HepG2 (cell line): ENCODE data around the gene BCAS1. TPM values are rescaled to one million over a fixed set of nuclear protein-coding genes. Genes with fewer than 3 reads are reported as not detected.

Experiments
- ATF7 ChIP-seq, 2 experiments: fragments of 450-650 bp in 1 of 2; sonication (generic) in 1 of 2; formaldehyde crosslinking in 1 of 2; IDR thresholded peaks; 2 replicates each; pipeline versions ENCODE4 v1.4.0 to v1.6.1; 2016 to 2020; ENCODE audit warnings: antibody characterized with exemption in 1 of 2, mild to moderate bottlenecking in 1 of 2, missing genetic modification reagents in 1 of 2
- CERS6 ChIP-seq: sonication (generic); formaldehyde crosslinking; IDR thresholded peaks from 2 replicates; pipeline ENCODE4 v1.5.0; 2020; ENCODE audit warnings: missing genetic modification reagents
- FOXA3 ChIP-seq: IDR thresholded peaks from 2 replicates; pipeline ENCODE4 v1.6.1; 2016; ENCODE audit warnings: missing genetic modification reagents, missing compliant biosample characterization
- GABPA ChIP-seq, 2 experiments: IDR thresholded peaks; 2 replicates each; pipeline ENCODE4 v1.6.1; 2011 to 2016; ENCODE audit warnings: low read depth in 2 of 2, low read length in 1 of 2, missing biosample characterization in 1 of 2, missing genetic modification characterization in 1 of 2
- GLI4 ChIP-seq: sonication (generic); formaldehyde crosslinking; IDR thresholded peaks from 2 replicates; pipeline ENCODE4 v1.5.1; 2020; ENCODE audit warnings: missing genetic modification reagents, mild to moderate bottlenecking, moderate library complexity, borderline replicate concordance
- MAF1 ChIP-seq: sonication (generic); formaldehyde crosslinking; IDR thresholded peaks from 2 replicates; pipeline ENCODE4 v1.5.0; 2020; ENCODE audit warnings: missing genetic modification reagents, borderline replicate concordance
- NONO ChIP-seq, 2 experiments: fragments of 450-650 bp in 1 of 2; sonication (generic) in 1 of 2; formaldehyde crosslinking in 1 of 2; IDR thresholded peaks in 1 of 2; conservative IDR thresholded peaks in 1 of 2; 2 replicates each; pipeline versions ENCODE4 v1.6.1 to v1.8.0; 2017 to 2022; ENCODE audit warnings: mild to moderate bottlenecking in 1 of 2, missing genetic modification reagents in 1 of 2, moderate library complexity in 1 of 2
- NR2C2 ChIP-seq: sonication (generic); formaldehyde crosslinking; IDR thresholded peaks from 2 replicates; pipeline ENCODE4 v1.4.0; 2020; ENCODE audit warnings: missing genetic modification reagents, mild to moderate bottlenecking, moderate library complexity, borderline replicate concordance
- PHF8 ChIP-seq: sonication (generic); formaldehyde crosslinking; IDR thresholded peaks from 2 replicates; pipeline ENCODE4 v1.5.0; 2020; ENCODE audit warnings: missing genetic modification reagents
- RERE ChIP-seq: IDR thresholded peaks from 2 replicates; pipeline ENCODE4 v1.6.1; 2016; ENCODE audit warnings: low read depth, missing genetic modification reagents, missing compliant biosample characterization
- SIX4 ChIP-seq: sonication (generic); formaldehyde crosslinking; IDR thresholded peaks from 2 replicates; pipeline ENCODE4 v1.4.0; 2020; ENCODE audit warnings: missing genetic modification reagents
- SNAI1 ChIP-seq: sonication (generic); formaldehyde crosslinking; IDR thresholded peaks from 2 replicates; pipeline ENCODE4 v1.5.0; 2020; ENCODE audit warnings: mild to moderate bottlenecking, missing genetic modification reagents, borderline replicate concordance
- ZC3H4 ChIP-seq: sonication (generic); formaldehyde crosslinking; IDR thresholded peaks from 2 replicates; pipeline ENCODE4 v1.4.0; 2020; ENCODE audit warnings: missing genetic modification reagents, borderline replicate concordance
- ZFP37 ChIP-seq: sonication (generic); formaldehyde crosslinking; IDR thresholded peaks from 2 replicates; pipeline ENCODE4 v1.4.0; 2020; ENCODE audit warnings: missing genetic modification reagents, borderline replicate concordance
- ZNF430 ChIP-seq: sonication (generic); formaldehyde crosslinking; IDR thresholded peaks from 2 replicates; pipeline ENCODE4 v1.9.0; 2021; ENCODE audit warnings: mild to moderate bottlenecking, missing genetic modification reagents
- ZNF484 ChIP-seq: sonication (generic); formaldehyde crosslinking; IDR thresholded peaks from 2 replicates; pipeline ENCODE4 v1.5.1; 2020; ENCODE audit warnings: mild to moderate bottlenecking, low read depth, missing genetic modification reagents, borderline replicate concordance
- ZNF501 ChIP-seq: sonication (generic); formaldehyde crosslinking; IDR thresholded peaks from 2 replicates; pipeline ENCODE4 v1.5.1; 2020; ENCODE audit warnings: mild to moderate bottlenecking, moderate library complexity, missing genetic modification reagents
- ZNF605 ChIP-seq: sonication (generic); formaldehyde crosslinking; IDR thresholded peaks from 2 replicates; pipeline ENCODE4 v1.8.0; 2022; ENCODE audit warnings: mild to moderate bottlenecking, missing genetic modification reagents
- ZNF619 ChIP-seq: sonication (generic); formaldehyde crosslinking; IDR thresholded peaks from 2 replicates; pipeline ENCODE4 v1.4.0; 2020; ENCODE audit warnings: mild to moderate bottlenecking, missing genetic modification reagents
- ZNF737 ChIP-seq: sonication (generic); formaldehyde crosslinking; IDR thresholded peaks from 2 replicates; pipeline ENCODE4 v1.5.0; 2020; ENCODE audit warnings: missing genetic modification reagents, mild to moderate bottlenecking, borderline replicate concordance
- polyA plus RNA-seq, 8 experiments: library from polyadenylated mRNA; depleted of rRNA in 3 of 8; stranded (reverse) in 7 of 8; unstranded in 1 of 8; fragments of >200 nt; fragmentation: Illumina TruSeq in 4 of 8; extraction: Trizol in 4 of 8; gene quantifications; 2 replicates each; pipeline versions ENCODE4 v1.2.1 to v1.2.3, GENCODE V29; 2011 to 2016; ENCODE audit warnings: low read depth in 4 of 8, missing spikeins in 1 of 8, mixed read lengths in 1 of 8; ENCODE audit not compliant: insufficient read depth in 1 of 8
- total RNA-seq, 5 experiments: library from RNA; depleted of rRNA; stranded (reverse); fragments of >200 nt; fragmentation: Illumina TruSeq; extraction: Trizol; gene quantifications; 2 replicates each; pipeline ENCODE4 v1.2.3, GENCODE V29; 2016; ENCODE audit warnings: low read depth in 1 of 5

The BCAS1 gene
- total and polyA plus RNA-seq, 2 of the 13 experiments (the other 11 are each of a cell fraction or from before 2014, with no cell fraction given), result 0.55 to 0.91 TPM

DNA sequence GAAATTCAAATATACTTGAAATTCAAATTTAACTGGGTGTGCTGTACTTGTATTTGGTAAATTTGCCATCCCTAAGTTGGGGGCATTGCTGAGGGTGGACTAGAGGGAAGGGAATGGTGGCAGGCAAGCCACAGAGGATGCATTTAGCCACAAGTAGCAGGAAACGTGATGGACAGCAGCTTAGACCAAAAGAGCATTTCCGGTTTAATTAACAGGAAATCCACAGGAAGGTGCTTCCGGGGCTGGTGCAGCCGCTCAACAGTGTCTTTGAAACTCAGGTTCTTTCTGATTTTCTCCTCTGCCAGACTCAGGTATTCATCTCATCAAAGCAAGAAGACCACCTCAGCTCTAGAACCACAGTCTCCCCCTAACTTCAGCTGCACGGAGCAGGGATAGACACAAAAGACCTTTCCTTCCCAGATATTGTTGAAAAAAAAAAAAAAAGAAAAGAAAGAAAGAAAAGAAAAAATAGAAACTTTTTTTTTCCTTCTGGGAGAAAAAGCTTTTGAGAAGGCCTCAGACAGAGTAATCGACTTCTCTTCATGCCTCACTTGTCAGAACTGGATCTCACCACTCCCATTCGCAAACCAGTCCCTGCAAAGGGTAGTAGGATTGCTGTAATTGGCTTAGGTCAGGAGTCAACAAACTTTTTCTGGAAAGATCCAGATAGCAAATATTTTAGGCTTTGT, 8.0 kb upstream of the BCAS1 start (continued):
- no peak for TF ChIP-seq NONO (IDR thresholded peaks at IDR 0.05)
- TF ChIP-seq NONO (CRISPR knock-in tag; conservative IDR thresholded peaks at IDR 0.05), result no peak
- TF ChIP-seq ZC3H4 (CRISPR knock-in tag), result no peak
- no peak for TF ChIP-seq ZNF430 (CRISPR knock-in tag)
- no peak for TF ChIP-seq GLI4
- no peak for TF ChIP-seq MAF1 (CRISPR knock-in tag)
- TF ChIP-seq ZFP37 (CRISPR knock-in tag), result no peak
- TF ChIP-seq SIX4 (CRISPR knock-in tag), result no peak
- TF ChIP-seq ZNF737, result no peak
- TF ChIP-seq GABPA (IDR thresholded peaks at IDR 0.05; ENCODE audit: low read depth, low read length), result peak; percentile 63
- TF ChIP-seq GABPA (CRISPR knock-in tag; IDR thresholded peaks at IDR 0.05; ENCODE audit: low read depth), result peak; percentile 92
- TF ChIP-seq NR2C2 (CRISPR knock-in tag), result peak; percentile 67
- TF ChIP-seq SNAI1 (CRISPR knock-in tag), result no peak
- TF ChIP-seq ZNF501 (CRISPR knock-in tag), result no peak
- no peak for TF ChIP-seq ATF7 (IDR thresholded peaks at IDR 0.05)
- TF ChIP-seq ATF7 (CRISPR knock-in tag; IDR thresholded peaks at IDR 0.05), result no peak
- no peak for TF ChIP-seq CERS6 (CRISPR knock-in tag)
- TF ChIP-seq PHF8 (CRISPR knock-in tag), result 0 out of 2 replicates have a peak, but pooled peaks have one; percentile 22
- TF ChIP-seq ZNF619 (CRISPR knock-in tag), result no peak
- no peak for TF ChIP-seq ZNF484 (CRISPR knock-in tag)
- no peak for TF ChIP-seq ZNF605
- TF ChIP-seq RERE (CRISPR knock-in tag), result no peak
- TF ChIP-seq FOXA3 (CRISPR knock-in tag), result no peak
